Measurements from ENCODE around the gene MISP.
A peak's percentile ranks its signal among the peaks of the same experiment; 100 is the strongest.
"Not testable (repeated sequence)": the region's sequence is repeated elsewhere in the genome, so short reads cannot be mapped to it uniquely, and the experiment has no call there.

Gene MISP

DNA sequence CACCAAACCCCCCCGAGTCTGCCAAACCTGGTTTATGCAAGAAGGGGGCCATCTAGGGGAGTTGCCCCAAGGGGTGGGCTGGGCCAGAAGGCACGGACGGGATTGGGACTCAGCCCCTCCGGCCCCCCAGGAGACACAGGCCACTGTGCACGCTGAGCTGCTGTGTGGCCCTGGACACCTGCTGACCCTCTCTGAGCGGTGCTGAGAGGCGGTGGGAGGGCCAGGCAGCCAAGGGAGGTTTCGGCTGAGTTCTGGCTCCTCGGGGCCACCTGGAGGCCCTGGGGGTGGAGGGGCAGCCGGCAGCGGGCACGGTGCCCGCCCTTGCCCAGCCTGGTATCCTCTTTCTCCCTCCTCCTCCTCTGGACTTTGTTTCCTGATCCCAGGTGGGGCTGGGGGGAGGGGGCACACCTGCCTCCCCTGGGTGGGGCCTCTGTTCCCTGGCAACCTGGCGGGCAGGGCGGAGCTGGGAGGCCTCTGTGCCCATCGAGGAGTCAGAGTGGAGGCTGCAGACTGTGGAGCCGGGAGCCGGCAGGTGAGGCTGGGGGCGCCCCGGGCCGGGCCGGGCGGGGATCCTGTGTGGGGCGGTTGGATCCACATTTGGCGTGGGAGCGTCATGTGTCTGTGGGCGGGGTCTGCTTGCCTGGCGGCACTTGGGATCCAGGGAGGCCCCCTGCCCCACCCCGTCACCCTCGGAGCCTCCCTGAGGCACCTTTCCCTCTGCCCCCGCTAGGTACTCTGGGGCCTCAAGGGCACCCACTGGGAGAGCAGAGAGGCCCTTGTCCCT is at the start of gene MISP:
Gene MISP (plus strand): TSS at position 473 of the 784 bp plus-strand sequence. CDS start 5,835 bp downstream, outside the sequence.
- DNase-seq (ENCODE audit: low read depth in 3 of 3, low spot score in 1 of 3): no peak

GRCh38 chr19:702847-703246 is 48.1 kb upstream of the MISP start:
- not testable (repeated sequence) for DNase-seq (ENCODE audit: low read depth in 3 of 3, low spot score in 1 of 3)

- DNase-seq (ENCODE audit: low read depth in 3 of 3, low spot score in 1 of 3): no peak
Observed at GRCh38 chr19:703329-703650, 47.6 kb upstream of the MISP start.

GRCh38 chr19:703651-704446 is 47.1 kb upstream of the MISP start:
- peak in 1 of 3 donors; percentile 54 for DNase-seq (ENCODE audit: low read depth in 3 of 3, low spot score in 1 of 3)

GRCh38 chr19:704447-704741 is 46.5 kb upstream of the MISP start:
- no peak for DNase-seq (ENCODE audit: low read depth in 3 of 3, low spot score in 1 of 3)

DNA sequence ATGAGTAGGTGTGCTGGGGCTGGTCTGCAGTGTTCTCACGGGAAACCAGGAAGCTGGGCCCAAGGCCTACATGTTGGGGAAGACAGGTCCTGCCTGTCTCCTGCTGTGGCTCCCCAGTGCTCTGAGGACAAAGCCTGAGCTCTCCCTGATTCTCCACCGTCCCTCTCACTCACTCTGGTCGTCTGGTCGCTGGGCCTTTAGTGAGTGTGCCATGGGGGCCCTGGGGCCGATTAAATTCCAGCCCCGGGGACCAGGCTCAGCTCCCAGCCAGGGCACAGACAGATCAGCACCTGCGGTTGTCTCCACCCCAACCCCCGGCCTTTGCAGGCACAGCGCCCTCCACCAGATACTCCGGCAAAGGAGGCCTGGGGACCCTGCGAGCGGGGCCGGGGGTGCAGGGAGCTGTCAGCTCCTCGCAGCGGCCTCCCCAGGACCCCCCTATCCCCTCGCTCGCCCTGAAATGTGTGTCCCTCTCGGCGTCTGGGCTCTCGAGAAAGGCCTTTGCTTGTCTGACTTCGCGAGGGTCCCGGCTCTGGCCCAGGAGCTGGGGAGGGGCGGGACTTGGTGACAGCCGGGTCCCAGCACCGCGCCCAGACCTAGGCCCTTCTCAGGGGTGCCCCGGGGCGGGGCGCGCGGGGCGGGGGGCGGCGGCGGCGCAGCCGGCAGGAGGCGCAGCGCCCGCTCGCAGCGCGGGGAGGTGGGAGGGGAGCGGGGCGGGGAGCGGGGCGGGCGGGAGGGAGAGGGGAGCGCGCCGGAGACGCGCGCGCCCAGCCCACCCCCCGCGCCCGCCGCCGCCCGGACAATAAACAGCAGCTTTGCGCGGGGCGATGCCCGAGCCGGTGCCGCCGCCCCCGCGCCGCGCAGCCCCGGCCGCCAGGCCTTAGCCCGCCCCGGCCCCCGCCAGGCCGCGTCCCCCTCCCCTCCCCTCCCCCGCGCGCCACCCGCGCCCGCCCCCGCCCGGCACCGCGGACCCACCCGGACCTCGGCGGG is 42.5 kb upstream of the MISP start, which contains the start of gene PALM:
Gene PALM (plus strand): TSS at position 782 of the 990 bp plus-strand sequence. CDS start 212 bp downstream, outside the sequence.
- no peak for DNase-seq (ENCODE audit: low read depth in 3 of 3, low spot score in 1 of 3)

GRCh38 chr19:709196-709964 is 41.5 kb upstream of the MISP start:
- DNase-seq (ENCODE audit: low read depth in 3 of 3, low spot score in 1 of 3): no peak

GRCh38 chr19:709965-710571 is 40.8 kb upstream of the MISP start:
- no peak for DNase-seq (ENCODE audit: low read depth in 3 of 3, low spot score in 1 of 3)

GRCh38 chr19:710767-711166 is 40.1 kb upstream of the MISP start:
- DNase-seq (ENCODE audit: low read depth in 3 of 3, low spot score in 1 of 3): no peak

DNA sequence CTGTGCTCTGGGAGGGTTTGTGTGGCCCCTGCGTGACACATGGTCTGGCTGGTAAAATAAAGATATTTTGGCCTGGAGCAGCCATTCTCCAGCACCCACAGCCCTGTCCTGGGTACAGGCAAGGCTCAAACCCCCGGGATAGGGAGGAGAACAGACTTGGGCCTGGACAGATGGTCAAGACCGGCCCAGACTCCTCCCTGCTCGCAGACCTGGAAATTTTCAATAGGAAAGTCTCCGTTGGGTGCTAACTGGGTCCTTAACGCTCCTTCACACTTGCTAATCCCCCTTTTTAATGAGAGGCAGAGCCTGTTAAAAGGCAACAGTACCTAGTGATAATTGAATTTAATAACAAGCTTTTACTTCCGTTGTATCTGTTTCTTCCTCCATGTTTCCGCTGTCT is 39.7 kb upstream of the MISP start:
- no peak for DNase-seq (ENCODE audit: low read depth in 3 of 3, low spot score in 1 of 3)

DNA sequence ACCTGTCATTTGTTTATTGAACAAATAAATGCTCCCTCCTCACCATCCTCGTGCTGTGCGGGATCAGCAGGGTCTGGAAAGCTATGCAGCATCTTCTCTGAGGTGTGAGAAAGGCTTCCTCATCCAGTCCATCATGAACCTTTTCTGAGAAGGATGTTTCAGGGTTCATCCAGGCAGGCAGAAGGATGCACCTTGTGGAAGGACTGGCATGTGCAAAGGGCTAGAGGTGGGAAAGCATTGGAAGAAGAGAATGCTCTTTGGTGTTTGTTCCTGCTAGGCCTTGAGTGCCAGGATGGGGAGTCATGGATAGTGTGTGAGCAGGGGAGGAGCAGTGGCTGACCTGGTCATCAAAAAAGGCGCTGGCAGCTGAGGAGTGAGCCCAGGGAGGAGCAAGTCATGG is 35.6 kb upstream of the MISP start:
- no peak for DNase-seq (ENCODE audit: low read depth in 3 of 3, low spot score in 1 of 3)

DNA sequence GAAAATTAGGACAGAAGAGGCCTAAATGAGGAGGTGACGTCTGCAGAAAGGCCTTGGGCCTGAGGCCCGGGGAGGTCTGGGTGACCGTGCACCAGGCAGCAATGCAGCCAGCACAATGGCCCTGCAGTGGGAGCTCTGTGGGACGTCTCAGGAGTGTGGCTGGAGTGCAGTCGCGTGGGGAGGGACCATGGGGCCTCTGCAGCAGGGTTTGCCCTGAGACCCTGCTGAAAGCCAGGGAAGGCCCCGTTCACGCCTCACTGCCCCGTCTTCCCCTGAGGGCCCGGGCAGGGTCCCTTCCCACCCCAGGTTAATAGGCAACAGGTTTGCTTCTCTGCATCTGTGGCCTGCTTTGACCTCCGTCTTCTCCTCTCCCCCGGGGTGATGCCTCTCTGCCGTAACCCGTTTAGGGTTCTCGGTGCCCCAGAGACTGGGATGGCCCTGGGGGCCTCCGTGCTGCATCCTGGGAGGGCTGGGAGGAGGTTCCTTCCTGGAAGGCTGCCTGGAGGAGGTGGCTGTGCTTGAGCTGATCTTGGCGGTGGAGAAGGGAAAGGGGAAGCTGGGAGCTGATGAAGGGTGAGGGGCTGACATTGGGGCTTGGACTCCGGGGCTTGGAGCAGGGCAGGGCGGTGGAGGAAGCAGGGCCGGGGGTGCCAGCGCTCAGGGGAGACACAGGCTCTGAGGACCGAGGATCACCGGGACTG is 32.5 kb upstream of the MISP start:
- no peak for DNase-seq (ENCODE audit: low read depth in 3 of 3, low spot score in 1 of 3)

DNA sequence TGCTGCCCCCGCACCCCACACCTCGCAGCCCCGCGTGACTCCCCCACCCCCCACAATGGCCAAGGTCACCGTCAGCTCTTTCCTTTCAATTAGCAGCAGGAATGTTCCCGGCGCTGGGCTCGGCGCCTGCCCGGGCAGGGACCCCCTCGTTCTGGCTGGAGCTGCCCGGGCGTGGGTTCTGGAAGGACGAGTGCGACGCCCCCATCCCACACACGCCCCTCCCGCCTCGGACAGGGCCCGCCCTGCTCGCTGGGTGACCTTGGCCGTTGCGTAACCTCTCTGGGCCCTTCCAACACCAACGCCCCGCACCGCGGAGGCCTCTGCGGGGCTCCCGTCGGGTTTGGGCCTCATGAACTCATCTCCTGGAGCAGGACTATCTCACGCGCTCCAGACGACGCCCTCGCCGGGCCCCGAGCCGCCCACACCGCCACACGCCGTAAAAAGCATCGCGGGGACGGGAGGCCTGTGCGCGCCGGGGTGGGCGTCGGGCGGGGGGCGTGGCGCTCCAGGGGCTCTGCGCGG is 31.9 kb upstream of the MISP start:
- no peak for DNase-seq (ENCODE audit: low read depth in 3 of 3, low spot score in 1 of 3)

GRCh38 chr19:719636-720344 is 31.1 kb upstream of the MISP start:
- no peak for DNase-seq (ENCODE audit: low read depth in 3 of 3, low spot score in 1 of 3)

DNA sequence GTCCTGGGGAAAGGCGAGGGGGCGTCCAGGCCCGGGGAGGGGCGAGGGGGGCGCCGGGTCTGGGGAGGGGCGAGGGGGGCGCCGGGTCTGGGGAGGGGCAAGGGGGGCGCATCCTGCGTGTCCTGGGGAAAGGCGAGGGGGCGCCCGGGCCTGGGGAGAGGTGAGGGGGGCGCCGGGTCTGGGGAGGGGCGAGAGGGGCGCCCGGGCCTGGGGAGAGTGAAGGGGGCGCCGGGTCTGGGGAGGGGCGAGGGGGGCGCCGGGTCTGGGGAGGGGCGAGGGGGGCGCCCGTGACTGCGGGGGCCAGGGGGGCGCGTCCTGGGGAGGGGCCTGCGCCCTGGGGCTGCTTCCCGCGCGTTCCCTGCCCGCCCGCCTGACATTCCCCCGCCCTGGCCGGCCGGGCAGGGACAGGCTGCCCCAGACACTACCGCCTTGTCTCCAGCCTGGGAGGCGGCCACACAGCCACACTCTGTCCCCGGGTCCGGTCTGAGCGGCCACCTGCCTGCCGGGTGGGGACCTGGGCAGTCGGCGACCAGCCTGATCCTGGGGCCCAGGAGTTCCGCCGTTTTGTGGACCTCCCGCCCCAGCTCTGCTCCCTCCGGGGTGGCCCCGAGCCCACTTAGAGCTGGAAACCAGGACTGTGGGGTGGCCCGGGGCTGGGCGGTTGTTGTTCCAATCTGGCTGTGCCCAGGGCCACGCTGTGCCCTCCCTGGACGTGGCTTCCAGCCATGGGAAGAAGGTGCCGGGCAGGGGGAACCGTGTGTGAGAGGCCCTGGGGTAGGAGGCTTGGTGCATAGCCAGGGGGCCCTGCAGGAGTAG is 30.4 kb upstream of the MISP start:
- DNase-seq (ENCODE audit: low read depth in 3 of 3, low spot score in 1 of 3): no peak

GRCh38 chr19:722553-723101 is 28.3 kb upstream of the MISP start:
- no peak for DNase-seq (ENCODE audit: low read depth in 3 of 3, low spot score in 1 of 3)

- no peak for DNase-seq (ENCODE audit: low read depth in 3 of 3, low spot score in 1 of 3)
Observed at GRCh38 chr19:723247-723646, 27.7 kb upstream of the MISP start.

DNA sequence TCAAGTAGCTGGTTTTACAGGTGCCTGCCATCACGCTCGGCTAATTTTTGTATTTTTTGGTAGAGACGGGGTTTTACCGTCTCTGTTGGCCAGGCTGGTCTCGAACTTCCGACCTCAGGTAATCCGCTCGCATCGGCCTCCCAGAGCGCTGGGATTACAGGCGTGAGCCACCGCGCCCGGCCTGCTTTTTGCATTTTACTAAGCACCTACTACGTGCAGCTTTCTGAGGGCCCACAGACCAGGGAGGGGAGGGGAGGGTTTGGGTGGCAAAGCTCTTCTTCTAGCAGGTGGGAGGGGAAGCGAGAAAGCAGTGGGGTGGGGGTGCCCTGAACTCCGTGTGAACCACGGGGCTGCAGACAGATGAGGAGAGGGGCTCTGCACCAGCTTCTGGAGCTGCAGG is 27.2 kb upstream of the MISP start:
- no peak for DNase-seq (ENCODE audit: low read depth in 3 of 3, low spot score in 1 of 3)
